Measurements from ENCODE around the gene ARRDC3. TPM values are rescaled to one million over a fixed set of nuclear protein-coding genes. Genes with fewer than 3 reads are reported as not detected.
A peak's percentile ranks its signal among the peaks of the same experiment; 100 is the strongest.

Gene ARRDC3
- total RNA-seq, 1 experiment from 2014 or later: 25.1 TPM

GRCh38 chr5:91380491-91381238 lies 2.5 kb downstream of the ARRDC3 start:
- peak overlapping the region; percentile 98 for H3K27ac ChIP-seq
- no peaks in the 10 kb centered on the region for H3K27me3 ChIP-seq (replicated peaks)
- peaks cover 19% of the 10 kb centered on the region for H3K36me3 ChIP-seq
- H3K4me1 ChIP-seq (replicated peaks): peaks cover 12% of the 10 kb centered on the region
- no peaks in the 10 kb centered on the region for H3K9me3 ChIP-seq (replicated peaks)
- H3K4me3 ChIP-seq: peak overlapping the region; percentile 56
- DNase-seq (ENCODE audit: low read depth in 1 of 2, low spot score in 2 of 2): peak; percentile 92 to 97

- Histone ChIP-seq H3K27ac (peak overlapping the region; percentile 98), H3K27me3 (replicated peaks) (no peaks in the 10 kb centered on the region), H3K4me1 (replicated peaks) (peaks cover 12% of the 10 kb centered on the region), H3K36me3 (peaks cover 24% of the 10 kb centered on the region), H3K4me3 (peak overlapping the region; percentile 56), H3K9me3 (replicated peaks) (no peaks in the 10 kb centered on the region)
- DNase-seq (ENCODE audit: low read depth in 1 of 2, low spot score in 2 of 2): peak; percentile 89 to 95
Observed at GRCh38 chr5:91379914-91380490, 3.1 kb downstream of the ARRDC3 start.

GRCh38 chr5:91379246-91379913 lies 3.7 kb downstream of the ARRDC3 start:
- peak overlapping the region; percentile 56 for H3K4me3 ChIP-seq
- H3K27ac ChIP-seq: peak overlapping the region; percentile 98
- H3K9me3 ChIP-seq (replicated peaks): no peaks in the 10 kb centered on the region
- H3K27me3 ChIP-seq (replicated peaks): no peaks in the 10 kb centered on the region
- peaks cover 29% of the 10 kb centered on the region for H3K36me3 ChIP-seq
- DNase-seq (ENCODE audit: low read depth in 1 of 2, low spot score in 2 of 2): peak in 1 of 2 experiments; percentile 10
- H3K4me1 ChIP-seq (replicated peaks): peaks cover 8% of the 10 kb centered on the region

- Histone ChIP-seq H3K27ac (peak overlapping the region; percentile 98), H3K4me1 (replicated peaks) (peaks cover 3% of the 10 kb centered on the region; the same call in 1 of the 2 replicates), H3K4me3 (no peak overlapping the region), H3K9me3 (replicated peaks) (no peaks in the 10 kb centered on the region), H3K27me3 (replicated peaks) (no peaks in the 10 kb centered on the region), H3K36me3 (peaks cover 34% of the 10 kb centered on the region)
- peak in 1 of 2 experiments; percentile 22 for DNase-seq (ENCODE audit: low read depth in 1 of 2, low spot score in 2 of 2)
Observed at GRCh38 chr5:91378752-91379211, 4.3 kb downstream of the ARRDC3 start.

- Histone ChIP-seq H3K4me1 (replicated peaks) (0 out of 2 replicates have a peak, but pooled peaks cover 9% of the 10 kb centered on the region), H3K27me3 (replicated peaks) (no peaks in the 10 kb centered on the region), H3K9me3 (replicated peaks) (no peaks in the 10 kb centered on the region), H3K36me3 (peaks cover 64% of the 10 kb centered on the region), H3K27ac (no peak overlapping the region), H3K4me3 (no peak overlapping the region)
- no peak for DNase-seq (ENCODE audit: low read depth in 1 of 2, low spot score in 2 of 2)
Observed at GRCh38 chr5:91374893-91375520, 8.1 kb downstream of the ARRDC3 start.

GRCh38 chr5:91373600-91373999 lies 9.5 kb downstream of the ARRDC3 start:
- Histone ChIP-seq H3K36me3 (peaks cover 75% of the 10 kb centered on the region), H3K27ac (no peak overlapping the region), H3K9me3 (replicated peaks) (no peaks in the 10 kb centered on the region), H3K4me1 (replicated peaks) (0 out of 2 replicates have a peak, but pooled peaks cover 7% of the 10 kb centered on the region), H3K27me3 (replicated peaks) (no peaks in the 10 kb centered on the region), H3K4me3 (no peak overlapping the region)
- no peak for DNase-seq (ENCODE audit: low read depth in 1 of 2, low spot score in 2 of 2)

GRCh38 chr5:91373006-91373405 lies 10.1 kb downstream of the ARRDC3 start:
- H3K27ac ChIP-seq: no peak overlapping the region
- DNase-seq (ENCODE audit: low read depth in 1 of 2, low spot score in 2 of 2): no peak
- peaks cover 78% of the 10 kb centered on the region for H3K36me3 ChIP-seq

GRCh38 chr5:91369480-91369879 lies 13.6 kb downstream of the ARRDC3 start:
- H3K4me1 ChIP-seq (replicated peaks): 0 out of 2 replicates have a peak, but pooled peaks cover 6% of the 10 kb centered on the region
- no peak for DNase-seq (ENCODE audit: low read depth in 1 of 2, low spot score in 2 of 2)
- peaks cover 63% of the 10 kb centered on the region for H3K36me3 ChIP-seq
- no peak overlapping the region for H3K27ac ChIP-seq
- H3K27me3 ChIP-seq (replicated peaks): no peaks in the 10 kb centered on the region
- H3K4me3 ChIP-seq: no peak overlapping the region
- H3K9me3 ChIP-seq (replicated peaks): no peaks in the 10 kb centered on the region

More at GRCh38 chr5:91373006-91373405, 10.1 kb downstream of the ARRDC3 start:
- Histone ChIP-seq H3K27me3 (replicated peaks) (no peaks in the 10 kb centered on the region), H3K4me1 (replicated peaks) (0 out of 2 replicates have a peak, but pooled peaks cover 6% of the 10 kb centered on the region), H3K9me3 (replicated peaks) (no peaks in the 10 kb centered on the region), H3K4me3 (no peak overlapping the region)

GRCh38 chr5:91367908-91368648 lies 15.0 kb downstream of the ARRDC3 start:
- Histone ChIP-seq H3K9me3 (replicated peaks) (no peaks in the 10 kb centered on the region), H3K27ac (no peak overlapping the region), H3K36me3 (peaks cover 52% of the 10 kb centered on the region)

GRCh38 chr5:91367344-91367743 lies 15.8 kb downstream of the ARRDC3 start:
- no peak for DNase-seq (ENCODE audit: low read depth in 1 of 2, low spot score in 2 of 2)
- no peak overlapping the region for H3K27ac ChIP-seq
- no peaks in the 10 kb centered on the region for H3K27me3 ChIP-seq (replicated peaks)
- no peaks in the 10 kb centered on the region for H3K9me3 ChIP-seq (replicated peaks)
- no peak overlapping the region for H3K4me3 ChIP-seq
- H3K4me1 ChIP-seq (replicated peaks): 0 out of 2 replicates have a peak, but pooled peaks cover 6% of the 10 kb centered on the region
- H3K36me3 ChIP-seq: peaks cover 44% of the 10 kb centered on the region

More at GRCh38 chr5:91367908-91368648, 15.0 kb downstream of the ARRDC3 start:
- no peaks in the 10 kb centered on the region for H3K27me3 ChIP-seq (replicated peaks)
- no peak overlapping the region for H3K4me3 ChIP-seq
- DNase-seq (ENCODE audit: low read depth in 1 of 2, low spot score in 2 of 2): no peak
- 0 out of 2 replicates have a peak, but pooled peaks cover 6% of the 10 kb centered on the region for H3K4me1 ChIP-seq (replicated peaks)

GRCh38 chr5:91366551-91366950 lies 16.6 kb downstream of the ARRDC3 start:
- H3K4me1 ChIP-seq (replicated peaks): no peaks in the 10 kb centered on the region

GRCh38 chr5:91365498-91365897 lies 17.6 kb downstream of the ARRDC3 start:
- Histone ChIP-seq H3K36me3 (peaks cover 26% of the 10 kb centered on the region), H3K27me3 (replicated peaks) (no peaks in the 10 kb centered on the region), H3K4me1 (replicated peaks) (no peaks in the 10 kb centered on the region), H3K9me3 (replicated peaks) (no peaks in the 10 kb centered on the region; the same call in 1 of the 2 replicates), H3K4me3 (no peak overlapping the region), H3K27ac (no peak overlapping the region)
- DNase-seq (ENCODE audit: low read depth in 1 of 2, low spot score in 2 of 2): no peak

More at GRCh38 chr5:91366551-91366950, 16.6 kb downstream of the ARRDC3 start:
- Histone ChIP-seq H3K27me3 (replicated peaks) (no peaks in the 10 kb centered on the region), H3K27ac (no peak overlapping the region), H3K4me3 (no peak overlapping the region), H3K9me3 (replicated peaks) (no peaks in the 10 kb centered on the region), H3K36me3 (peaks cover 37% of the 10 kb centered on the region)
- no peak for DNase-seq (ENCODE audit: low read depth in 1 of 2, low spot score in 2 of 2)

- no peaks in the 10 kb centered on the region; the same call in 1 of the 2 replicates for H3K9me3 ChIP-seq (replicated peaks)
- H3K36me3 ChIP-seq: peaks cover 3% of the 10 kb centered on the region; the same call in 1 of the 2 replicates
- no peaks in the 10 kb centered on the region for H3K4me1 ChIP-seq (replicated peaks)
- no peak for DNase-seq (ENCODE audit: low read depth in 1 of 2, low spot score in 2 of 2)
- no peak overlapping the region for H3K4me3 ChIP-seq
- H3K27me3 ChIP-seq (replicated peaks): no peaks in the 10 kb centered on the region
- no peak overlapping the region for H3K27ac ChIP-seq
Observed at GRCh38 chr5:91362935-91363334, 20.2 kb downstream of the ARRDC3 start.
